ENCODE measurements around the gene TPRX1.
A peak's percentile ranks its signal among the peaks of the same experiment; 100 is the strongest.
"Not testable (repeated sequence)": the region's sequence is repeated elsewhere in the genome, so short reads cannot be mapped to it uniquely, and the experiment has no call there.

TPRX1 gene

GRCh38 chr19:47798904-47799266, 5.5 kb downstream of the TPRX1 start:
- no peak for DNase-seq

GRCh38 chr19:47797996-47798903, 6.1 kb downstream of the TPRX1 start:
- no peak for DNase-seq

- DNase-seq: no peak
Measured at GRCh38 chr19:47796785-47797184, 7.6 kb downstream of the TPRX1 start.

- DNase-seq: no peak
Measured at GRCh38 chr19:47794526-47794925, 9.8 kb downstream of the TPRX1 start.

GRCh38 chr19:47792616-47793015, 11.7 kb downstream of the TPRX1 start:
- no peak for DNase-seq

- DNase-seq: peak; percentile 88
Measured at GRCh38 chr19:47790398-47790814, 13.9 kb downstream of the TPRX1 start.

GRCh38 chr19:47789811-47790210, 14.5 kb downstream of the TPRX1 start:
- not testable (repeated sequence) for DNase-seq

- DNase-seq: not testable (repeated sequence)
Measured at GRCh38 chr19:47787307-47787706, 17.0 kb downstream of the TPRX1 start.

- no peak for DNase-seq
Measured at GRCh38 chr19:47786566-47786965, 17.8 kb downstream of the TPRX1 start.

GRCh38 chr19:47781590-47782262, 22.6 kb downstream of the TPRX1 start:
- DNase-seq: no peak

GRCh38 chr19:47780215-47780551, 24.2 kb downstream of the TPRX1 start:
- DNase-seq: no peak

- no peak for DNase-seq
Measured at GRCh38 chr19:47779524-47780214, 24.7 kb downstream of the TPRX1 start.

- DNase-seq: peak; percentile 14
Measured at GRCh38 chr19:47778954-47779351, 25.4 kb downstream of the TPRX1 start.

GRCh38 chr19:47778049-47778953, 26.1 kb downstream of the TPRX1 start, which contains the start of gene SELENOW:
Gene SELENOW, plus strand, starts transcription at chr19:47778703. Its CDS starts 83 bp downstream, at chr19:47778786.
- peak; percentile 70 for DNase-seq

GRCh38 chr19:47777245-47778048, 26.9 kb downstream of the TPRX1 start:
- not testable (repeated sequence) for DNase-seq

- no peak for DNase-seq
Measured at GRCh38 chr19:47776568-47776967, 27.8 kb downstream of the TPRX1 start.

GRCh38 chr19:47771291-47771690, 33.1 kb downstream of the TPRX1 start:
- not testable (repeated sequence) for DNase-seq

- DNase-seq: no peak
Measured at GRCh38 chr19:47769534-47769933, 34.8 kb downstream of the TPRX1 start.

- DNase-seq: no peak
Measured at GRCh38 chr19:47768604-47769003, 35.7 kb downstream of the TPRX1 start.

- no peak for DNase-seq
Measured at GRCh38 chr19:47767349-47767748, 37.0 kb downstream of the TPRX1 start.

GRCh38 chr19:47766670-47767069, 37.7 kb downstream of the TPRX1 start:
- DNase-seq: no peak

- DNase-seq: no peak
Measured at GRCh38 chr19:47766359-47766620, 38.1 kb downstream of the TPRX1 start.
